KG1 (cell line): Measurements from ENCODE around the gene PLCD1.
"Not testable (repeated sequence)": the region's sequence is repeated elsewhere in the genome, so short reads cannot be mapped to it uniquely, and the experiment has no call there.

Experiments
- DNase-seq: peaks from one replicate; lab custom pipeline; 2025; lab: John Stamatoyannopoulos, UW

PLCD1 gene

GRCh38 chr3:37986479-37987314 lies 42.7 kb downstream of the PLCD1 start:
- no peak for DNase-seq

GRCh38 chr3:37985637-37986320 lies 43.7 kb downstream of the PLCD1 start:
- no peak for DNase-seq

- no peak for DNase-seq
Observed at GRCh38 chr3:37984596-37984995, 44.8 kb downstream of the PLCD1 start.

- DNase-seq = no peak
Observed at GRCh38 chr3:37984051-37984450, 45.4 kb downstream of the PLCD1 start.

- DNase-seq = no peak
Observed at GRCh38 chr3:37982331-37982730, 47.1 kb downstream of the PLCD1 start.

GRCh38 chr3:37981348-37981664 lies 48.1 kb downstream of the PLCD1 start:
- DNase-seq = no peak

- no peak for DNase-seq
Observed at GRCh38 chr3:37980462-37981347, 48.7 kb downstream of the PLCD1 start.

- DNase-seq = no peak
Observed at GRCh38 chr3:37979541-37980461, 49.6 kb downstream of the PLCD1 start.

GRCh38 chr3:37974121-37975083 lies 55.0 kb downstream of the PLCD1 start:
- DNase-seq = peak; percentile 43

- no peak for DNase-seq
Observed at GRCh38 chr3:37973246-37974054, 56.0 kb downstream of the PLCD1 start.

GRCh38 chr3:37972056-37972455 lies 57.4 kb downstream of the PLCD1 start:
- not testable (repeated sequence) for DNase-seq

GRCh38 chr3:37971467-37971866 lies 58.0 kb downstream of the PLCD1 start:
- DNase-seq = no peak

GRCh38 chr3:37970802-37971201 lies 58.6 kb downstream of the PLCD1 start:
- DNase-seq = no peak

GRCh38 chr3:37969596-37970100 lies 59.8 kb downstream of the PLCD1 start:
- DNase-seq = no peak

- DNase-seq = no peak
Observed at GRCh38 chr3:37968813-37969595, 60.4 kb downstream of the PLCD1 start.

- no peak for DNase-seq
Observed at GRCh38 chr3:37968199-37968598, 61.2 kb downstream of the PLCD1 start.

- DNase-seq = peak; percentile 21
Observed at GRCh38 chr3:37967260-37967881, 62.1 kb downstream of the PLCD1 start.

GRCh38 chr3:37964716-37965115 lies 64.7 kb downstream of the PLCD1 start:
- no peak for DNase-seq
